Neural progenitor cell (in vitro differentiated cells): ENCODE results near the gene IFI35.

Experiments
- CTCF ChIP-seq: fragments of 200-600 bp; sonication (generic); IDR thresholded peaks from 2 replicates; pipeline ENCODE4 v1.5.1; 2017; ENCODE audit warnings: antibody characterized with exemption, mild to moderate bottlenecking
- EZH2 ChIP-seq: fragments of 200-600 bp; sonication (generic); IDR thresholded peaks from 2 replicates; pipeline ENCODE4 v1.6.1; 2017; ENCODE audit warnings: antibody characterized with exemption, mild to moderate bottlenecking, moderate library complexity

GRCh38 chr17:43014649-43015542 lies 8.3 kb downstream of the IFI35 start:
- TF ChIP-seq CTCF (no peak), EZH2 (no peak)
